HFFc6 (cell line): ENCODE data around the gene ECD. TPM values are rescaled to one million over a fixed set of nuclear protein-coding genes. Genes with fewer than 3 reads are reported as not detected.
A peak's percentile ranks its signal among the peaks of the same experiment; 100 is the strongest.
"Not testable (repeated sequence)": the region's sequence is repeated elsewhere in the genome, so short reads cannot be mapped to it uniquely, and the experiment has no call there.

ENCODE experiments used
- DNase-seq: peaks from one replicate; pipeline ENCODE4 v3.0.0-alpha.2; 2018
- H3K27ac Mint-ChIP-seq: 2 replicates; pipeline ENCODE4 v1.8.0; 2020; ENCODE audit warnings: mild to moderate bottlenecking, mixed read lengths
- H3K27me3 Mint-ChIP-seq: 2 replicates; pipeline ENCODE4 v1.8.0; 2021; ENCODE audit warnings: mild to moderate bottlenecking, moderate library complexity, mixed read lengths; ENCODE audit not compliant: insufficient read depth
- H3K36me3 Mint-ChIP-seq: 2 replicates; pipeline ENCODE4 v1.8.0; 2021; ENCODE audit warnings: low read depth, mixed read lengths
- H3K4me1 Mint-ChIP-seq: 2 replicates; pipeline ENCODE4 v1.8.0; 2020; ENCODE audit warnings: low read depth, mixed read lengths
- H3K4me3 Mint-ChIP-seq: 2 replicates; pipeline ENCODE4 v1.8.0; 2020; ENCODE audit warnings: mild to moderate bottlenecking, moderate library complexity, mixed read lengths
- H3K9me3 Mint-ChIP-seq: 2 replicates; pipeline ENCODE4 v1.8.0; 2020; ENCODE audit warnings: mild to moderate bottlenecking, mixed read lengths
- total RNA-seq, 6 experiments: library from RNA; stranded (reverse); fragmentation: NEBNext Ultra II Directional; extraction: Animal tissue kit (Norgen Biotek cat#: 25700); gene quantifications; 2 replicates in 1 of 6; 3 replicates in 5 of 6; pipeline ENCODE4 v1.2.3, GENCODE V29; 2021
- TF ChIP-seq, protein P1 (sequence below): fragments of 200-600 bp; sonication (generic); IDR thresholded peaks from 2 replicates; pipeline ENCODE4 v1.5.0; 2021; ENCODE audit warnings: antibody characterized with exemption, mild to moderate bottlenecking

ECD gene
- total RNA-seq, 6 experiments from 2014 or later = 31.3 to 39.0 (median 33.6) TPM

DNA sequence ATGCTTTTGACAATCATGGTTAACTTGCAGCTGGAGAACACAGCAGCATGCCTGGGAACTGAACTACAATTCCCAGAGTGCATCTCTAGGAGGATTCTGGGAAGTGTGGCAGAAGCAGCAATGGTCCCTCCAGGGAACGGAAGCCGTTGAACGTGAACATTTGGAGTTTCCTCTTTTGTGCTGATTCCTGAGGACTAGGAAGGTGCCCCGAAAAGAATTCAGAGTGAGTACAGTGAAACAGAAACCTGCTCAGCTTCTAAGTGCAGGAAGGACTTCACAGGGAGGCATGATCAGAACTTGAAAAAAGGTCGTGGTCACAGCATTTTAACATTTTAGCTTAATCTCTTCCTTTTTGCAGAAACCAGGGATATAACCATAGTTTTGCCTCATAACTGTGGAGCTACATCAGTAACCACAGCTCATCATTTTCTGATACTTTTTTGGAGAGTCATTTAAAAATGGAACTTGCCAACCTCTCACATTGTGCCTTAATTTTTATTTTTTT lies 57.4 kb downstream of the ECD start, which contains the start of gene NUDT13:
TSS of gene NUDT13 (plus strand) at position 111 of the 505 bp plus-strand sequence. CDS start 3,911 bp downstream, outside the sequence.
- H3K9me3 Mint-ChIP-seq = peaks cover 8% of the 10 kb centered on the region
- peak; percentile 68 for DNase-seq

DNA sequence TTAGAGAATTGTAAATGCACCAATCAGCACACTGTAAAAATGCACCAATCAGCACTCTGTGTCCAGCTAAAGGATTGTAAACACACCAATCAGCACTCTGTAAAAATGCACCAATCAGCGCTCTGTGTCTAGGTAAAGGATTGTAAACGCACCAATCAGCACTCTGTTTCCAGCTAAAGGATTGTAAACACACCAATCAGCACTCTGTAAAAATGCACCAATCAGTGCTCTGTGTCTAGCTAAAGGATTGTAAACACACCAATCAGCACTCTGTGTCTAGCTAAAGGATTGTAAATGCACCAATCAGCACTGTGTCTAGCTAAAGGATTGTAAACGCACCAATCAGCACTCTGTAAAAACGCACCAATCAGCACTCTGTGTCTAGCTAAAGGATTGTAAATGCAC lies 58.6 kb downstream of the ECD start:
- H3K36me3 Mint-ChIP-seq = peaks cover 21% of the 10 kb centered on the region
- not testable (repeated sequence) for H3K9me3 Mint-ChIP-seq

More for the DNA sequence above, 57.4 kb downstream of the ECD start, which contains the start of gene NUDT13:
- H3K4me1 Mint-ChIP-seq = peaks cover 34% of the 10 kb centered on the region
- H3K4me3 Mint-ChIP-seq = peak within 1 kb of the TSS; percentile 97
- H3K36me3 Mint-ChIP-seq = peaks cover 21% of the 10 kb centered on the region
- peak within 1 kb of the TSS; percentile 99 for H3K27ac Mint-ChIP-seq
- H3K27me3 Mint-ChIP-seq = no peaks in the 10 kb centered on the region
- TF ChIP-seq, protein P1, sequence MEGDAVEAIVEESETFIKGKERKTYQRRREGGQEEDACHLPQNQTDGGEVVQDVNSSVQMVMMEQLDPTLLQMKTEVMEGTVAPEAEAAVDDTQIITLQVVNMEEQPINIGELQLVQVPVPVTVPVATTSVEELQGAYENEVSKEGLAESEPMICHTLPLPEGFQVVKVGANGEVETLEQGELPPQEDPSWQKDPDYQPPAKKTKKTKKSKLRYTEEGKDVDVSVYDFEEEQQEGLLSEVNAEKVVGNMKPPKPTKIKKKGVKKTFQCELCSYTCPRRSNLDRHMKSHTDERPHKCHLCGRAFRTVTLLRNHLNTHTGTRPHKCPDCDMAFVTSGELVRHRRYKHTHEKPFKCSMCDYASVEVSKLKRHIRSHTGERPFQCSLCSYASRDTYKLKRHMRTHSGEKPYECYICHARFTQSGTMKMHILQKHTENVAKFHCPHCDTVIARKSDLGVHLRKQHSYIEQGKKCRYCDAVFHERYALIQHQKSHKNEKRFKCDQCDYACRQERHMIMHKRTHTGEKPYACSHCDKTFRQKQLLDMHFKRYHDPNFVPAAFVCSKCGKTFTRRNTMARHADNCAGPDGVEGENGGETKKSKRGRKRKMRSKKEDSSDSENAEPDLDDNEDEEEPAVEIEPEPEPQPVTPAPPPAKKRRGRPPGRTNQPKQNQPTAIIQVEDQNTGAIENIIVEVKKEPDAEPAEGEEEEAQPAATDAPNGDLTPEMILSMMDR = no peak

DNA sequence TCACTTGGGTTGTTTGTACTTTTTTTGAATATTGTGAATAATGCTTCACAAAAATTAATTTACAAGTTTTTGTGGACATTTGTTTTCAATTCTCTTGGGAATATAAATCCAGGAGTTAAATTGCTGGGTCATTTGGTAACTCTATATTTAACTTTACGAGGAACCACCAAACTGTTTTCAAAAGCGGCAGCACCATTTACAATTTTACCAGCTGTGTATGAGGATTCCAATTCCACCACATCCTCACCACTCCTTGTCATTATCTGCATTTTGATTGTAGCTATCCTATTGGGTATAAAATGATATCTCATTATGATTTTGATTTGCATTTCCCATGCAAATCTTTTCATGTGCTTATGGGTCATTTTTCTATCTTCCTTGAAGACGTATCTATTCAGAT lies 61.5 kb downstream of the ECD start:
- TF ChIP-seq, protein P1 = no peak
- no peak overlapping the region for H3K27ac Mint-ChIP-seq
- H3K27me3 Mint-ChIP-seq = no peaks in the 10 kb centered on the region
- DNase-seq = no peak
- peaks cover 16% of the 10 kb centered on the region for H3K4me1 Mint-ChIP-seq
- H3K36me3 Mint-ChIP-seq = peaks cover 21% of the 10 kb centered on the region
- peaks cover 8% of the 10 kb centered on the region for H3K9me3 Mint-ChIP-seq
- H3K4me3 Mint-ChIP-seq = no peak overlapping the region

More for the DNA sequence above, 58.6 kb downstream of the ECD start:
- not testable (repeated sequence) for H3K4me3 Mint-ChIP-seq, H3K27ac Mint-ChIP-seq, DNase-seq, H3K27me3 Mint-ChIP-seq
- H3K4me1 Mint-ChIP-seq = peaks cover 34% of the 10 kb centered on the region

DNA sequence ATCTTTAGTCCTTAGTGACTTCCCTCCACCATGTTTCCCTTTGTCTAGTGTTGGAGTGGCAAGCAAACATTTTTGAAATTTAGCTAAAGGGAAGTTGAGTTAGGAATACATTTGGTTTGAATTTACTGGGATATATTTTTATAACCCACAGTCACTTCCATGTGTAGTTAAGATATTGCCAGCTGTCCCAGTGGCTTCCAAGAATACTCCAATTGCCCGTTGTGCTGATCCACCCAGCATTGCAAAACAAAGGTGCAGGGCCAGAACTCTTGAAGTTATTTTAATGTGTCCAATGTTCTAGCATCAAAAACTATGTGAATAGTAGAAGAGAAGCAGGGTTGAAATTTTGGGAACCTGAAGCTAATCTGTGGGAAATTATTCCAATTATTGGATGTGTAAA lies 68.7 kb downstream of the ECD start:
- Mint-ChIP-seq H3K36me3 (peaks cover 5% of the 10 kb centered on the region; the same call in 1 of the 2 replicates), H3K4me3 (no peak overlapping the region), H3K4me1 (peaks cover 17% of the 10 kb centered on the region), H3K27ac (no peak overlapping the region), H3K9me3 (no peaks in the 10 kb centered on the region), H3K27me3 (peaks cover 3% of the 10 kb centered on the region)
- TF ChIP-seq, protein P1 = no peak
- no peak for DNase-seq

DNA sequence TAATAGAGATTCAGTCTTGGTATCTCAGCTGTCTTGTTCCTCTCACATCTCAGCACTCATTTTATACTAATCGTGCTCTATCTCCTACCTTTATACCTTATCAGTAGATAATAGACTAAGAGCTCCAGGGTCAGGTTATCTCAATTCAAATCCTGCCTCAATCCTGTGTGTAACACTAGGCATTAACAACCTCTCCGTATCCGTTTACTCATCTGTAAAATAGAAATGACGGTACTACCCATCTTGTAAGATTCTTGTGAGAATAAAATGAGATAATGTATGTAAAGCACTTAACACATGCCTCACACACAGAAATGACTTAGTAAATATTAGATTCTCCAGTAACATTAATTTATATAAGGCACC lies 70.5 kb downstream of the ECD start:
- TF ChIP-seq, protein P1 = no peak
- DNase-seq = no peak
- Mint-ChIP-seq H3K36me3 (peaks cover 5% of the 10 kb centered on the region; the same call in 1 of the 2 replicates), H3K27ac (peak overlapping the region; percentile 95), H3K27me3 (peaks cover 3% of the 10 kb centered on the region), H3K4me3 (peak overlapping the region; percentile 92), H3K4me1 (peaks cover 31% of the 10 kb centered on the region), H3K9me3 (no peaks in the 10 kb centered on the region)

DNA sequence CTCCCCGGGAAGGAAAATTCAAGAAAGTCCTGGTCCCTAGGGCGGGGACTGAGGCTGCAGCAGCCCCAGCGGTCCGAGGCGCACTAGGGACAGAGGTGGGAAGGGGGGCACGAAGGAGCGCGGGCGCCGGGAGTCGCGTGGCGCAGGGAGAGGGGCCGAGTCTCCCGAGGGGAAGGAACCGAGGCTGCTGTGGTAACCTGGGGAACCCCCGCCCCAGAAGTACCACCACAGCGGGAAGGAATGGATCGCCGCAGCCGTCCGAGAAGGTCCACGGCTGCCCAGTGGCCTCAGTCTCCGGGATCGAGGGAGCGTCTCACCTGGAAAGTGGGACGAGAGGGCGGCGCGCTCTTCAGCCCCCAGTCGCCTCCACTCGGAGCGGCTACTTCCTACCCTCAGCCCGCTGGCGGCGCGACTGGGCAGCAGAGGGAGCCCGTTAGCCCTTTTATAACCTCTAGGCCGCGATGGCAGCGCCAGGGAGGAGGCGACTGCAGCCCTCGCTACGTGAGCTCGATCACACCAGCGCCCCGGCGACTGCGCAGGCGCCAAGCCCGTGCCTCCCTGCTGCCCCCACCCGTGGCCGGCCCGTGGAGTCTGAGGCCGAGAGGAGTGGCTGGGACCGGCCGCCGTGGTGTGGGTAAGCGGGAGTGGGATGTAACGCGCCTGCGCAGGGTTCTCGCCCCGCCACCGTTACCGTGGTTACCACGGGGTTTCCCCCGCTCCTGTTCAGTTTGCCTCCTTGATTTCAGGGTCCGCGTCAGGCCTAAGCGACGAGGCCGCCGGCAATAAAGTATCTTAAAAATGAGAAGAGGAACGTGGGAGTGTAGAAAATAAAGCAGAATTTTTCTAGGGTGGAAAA lies 71.1 kb downstream of the ECD start, which contains the start of gene P4HA1:
TSS of gene P4HA1 (minus strand) at position 418 of the 856 bp plus-strand sequence. CDS start 21,983 bp downstream, outside the sequence.
- Mint-ChIP-seq H3K4me1 (peaks cover 35% of the 10 kb centered on the region), H3K27ac (peak within 1 kb of the TSS; percentile 95), H3K27me3 (peaks cover 3% of the 10 kb centered on the region), H3K9me3 (no peaks in the 10 kb centered on the region), H3K4me3 (peak within 1 kb of the TSS; percentile 92), H3K36me3 (peaks cover 10% of the 10 kb centered on the region; the same call in 1 of the 2 replicates)
- peak; percentile 98 for DNase-seq
- TF ChIP-seq, protein P1 = peak; percentile 81
